HCT116 (cell line): ENCODE data around the gene KRTAP12-3.

Experiments
- EZH2 ChIP-seq: fragments of 200-600 bp; sonication (generic); IDR thresholded peaks from 2 replicates; pipeline ENCODE4 v1.6.1; 2017; ENCODE audit warnings: antibody characterized with exemption, mixed run types
- POLR2A ChIP-seq: IDR thresholded peaks from 2 replicates; pipeline ENCODE4 v1.7.0; 2011; ENCODE audit warnings: borderline replicate concordance; ENCODE audit not compliant: insufficient read depth, insufficient read length; ENCODE audit errors: extremely low read depth
- POLR2AphosphoS5 ChIP-seq: IDR thresholded peaks from 2 replicates; pipeline ENCODE4 v1.6.1; 2011; ENCODE audit warnings: mild to moderate bottlenecking, low read depth, low read length, moderate library complexity
- YY1 ChIP-seq: IDR thresholded peaks from 2 replicates; pipeline ENCODE4 v1.6.1; 2011; ENCODE audit warnings: low read length, low read depth, moderate library complexity, mild to moderate bottlenecking; ENCODE audit not compliant: insufficient replicate concordance; ENCODE audit errors: extremely low read depth
- ZNF274 ChIP-seq: fragments of 200-500 bp; sonication (Bioruptor generic); IDR thresholded peaks from 2 replicates; pipeline ENCODE4 v1.6.1; 2014; ENCODE audit warnings: mild to moderate bottlenecking, low read depth, low read length, inconsistent platforms
- TF ChIP-seq, protein P1 (sequence below), 3 experiments: fragments of 200-600 bp in 1 of 3; sonication (generic) in 1 of 3; IDR thresholded peaks in 2 of 3; conservative IDR thresholded peaks in 1 of 3; 2 replicates each; pipeline ENCODE4 v1.5.1; 2012 to 2017; ENCODE audit warnings: low read depth in 2 of 3, low read length in 2 of 3, antibody characterized with exemption in 1 of 3, borderline replicate concordance in 1 of 3, control low read depth in 1 of 3, mild to moderate bottlenecking in 1 of 3, mixed read lengths in 1 of 3, mixed run types in 1 of 3, moderate library complexity in 1 of 3; ENCODE audit not compliant: insufficient read depth in 1 of 3

DNA sequence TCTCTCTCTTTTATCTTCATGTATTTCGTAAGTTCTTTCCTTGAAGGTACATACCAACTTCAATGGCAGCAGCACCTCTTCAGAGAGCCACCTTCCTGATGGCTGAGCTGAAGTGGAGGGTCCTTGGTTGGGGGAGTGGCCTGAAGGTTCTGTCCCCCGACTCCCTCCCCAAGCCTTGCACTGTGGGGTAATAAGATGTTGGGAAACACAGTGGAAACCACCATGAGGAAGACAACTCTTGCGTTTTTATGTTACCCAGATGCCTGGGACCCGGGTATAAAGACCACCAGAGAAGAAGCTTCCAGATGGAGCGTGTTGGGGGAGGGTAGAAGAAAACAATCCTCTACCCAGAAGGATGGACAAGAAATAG, 794 bp downstream of the KRTAP12-3 start:
- TF ChIP-seq POLR2AphosphoS5: no peak
- TF ChIP-seq POLR2A: no peak
- TF ChIP-seq, protein P1, sequence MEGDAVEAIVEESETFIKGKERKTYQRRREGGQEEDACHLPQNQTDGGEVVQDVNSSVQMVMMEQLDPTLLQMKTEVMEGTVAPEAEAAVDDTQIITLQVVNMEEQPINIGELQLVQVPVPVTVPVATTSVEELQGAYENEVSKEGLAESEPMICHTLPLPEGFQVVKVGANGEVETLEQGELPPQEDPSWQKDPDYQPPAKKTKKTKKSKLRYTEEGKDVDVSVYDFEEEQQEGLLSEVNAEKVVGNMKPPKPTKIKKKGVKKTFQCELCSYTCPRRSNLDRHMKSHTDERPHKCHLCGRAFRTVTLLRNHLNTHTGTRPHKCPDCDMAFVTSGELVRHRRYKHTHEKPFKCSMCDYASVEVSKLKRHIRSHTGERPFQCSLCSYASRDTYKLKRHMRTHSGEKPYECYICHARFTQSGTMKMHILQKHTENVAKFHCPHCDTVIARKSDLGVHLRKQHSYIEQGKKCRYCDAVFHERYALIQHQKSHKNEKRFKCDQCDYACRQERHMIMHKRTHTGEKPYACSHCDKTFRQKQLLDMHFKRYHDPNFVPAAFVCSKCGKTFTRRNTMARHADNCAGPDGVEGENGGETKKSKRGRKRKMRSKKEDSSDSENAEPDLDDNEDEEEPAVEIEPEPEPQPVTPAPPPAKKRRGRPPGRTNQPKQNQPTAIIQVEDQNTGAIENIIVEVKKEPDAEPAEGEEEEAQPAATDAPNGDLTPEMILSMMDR (IDR thresholded peaks at IDR 0.05 in 2 of 3, conservative IDR thresholded peaks at IDR 0.05 in 1 of 3; ENCODE audit: borderline replicate concordance in 1 of 3, insufficient read depth in 1 of 3, low read depth in 2 of 3, low read length in 2 of 3): no peak
- no peak for TF ChIP-seq EZH2
- TF ChIP-seq YY1: no peak
- TF ChIP-seq ZNF274: no peak
